ENCODE data around the gene BMPER. TPM values are rescaled to one million over a fixed set of nuclear protein-coding genes. Genes with fewer than 3 reads are reported as not detected.

The BMPER gene
- total RNA-seq, 1 experiment from 2014 or later, result not detected

DNA sequence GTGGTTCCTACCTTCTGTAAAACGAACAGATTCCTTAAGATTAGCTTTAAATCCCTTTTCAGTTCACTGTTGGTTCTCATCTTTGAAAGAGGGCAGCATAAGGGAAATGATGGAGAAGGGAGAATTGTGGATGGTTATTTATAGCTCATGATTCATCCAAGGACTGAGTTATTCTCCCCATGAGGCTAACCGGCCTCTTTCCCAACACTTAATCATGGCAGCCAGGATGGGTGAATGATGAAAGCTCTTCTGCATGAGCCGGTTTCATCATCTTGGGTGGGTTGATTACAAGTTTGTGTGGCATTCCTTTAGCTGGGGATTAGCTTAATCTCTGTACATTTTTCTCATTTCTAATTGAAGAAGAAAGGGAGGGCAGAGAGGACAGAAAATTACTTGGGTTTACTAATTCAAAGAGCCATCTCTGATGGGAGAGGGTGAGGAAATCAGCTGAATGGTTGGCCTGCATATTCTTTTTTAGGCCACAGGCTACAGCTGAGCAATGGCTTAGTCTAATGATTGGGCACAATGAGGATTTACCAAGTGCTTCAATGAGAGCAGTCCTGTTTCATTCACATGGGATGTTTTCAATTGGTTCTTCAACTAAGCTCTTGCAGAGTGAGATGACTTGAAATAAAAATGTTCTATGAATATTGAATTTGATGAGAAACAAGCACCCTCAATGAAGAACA is 250.0 kb downstream of the BMPER start:
- Histone ChIP-seq H3K4me3 (ENCODE audit: low read depth, low read length) (no peak overlapping the region), H3K4me1 (no peaks in the 10 kb centered on the region), H3K9me3 (no peaks in the 10 kb centered on the region), H3K27me3 (replicated peaks; ENCODE audit: control insufficient read depth, insufficient read depth, low read length) (no peaks in the 10 kb centered on the region), H3K36me3 (ENCODE audit: control insufficient read depth, insufficient read depth, low read length) (no peaks in the 10 kb centered on the region)
- no TSS peak for BruUV-seq (replicated peaks)
- Mint-ChIP-seq H3K27ac (ENCODE audit: unreplicated experiment) (no peak overlapping the region), H3K27me3 (ENCODE audit: insufficient read depth, unreplicated experiment) (no peaks in the 10 kb centered on the region), H3K4me1 (ENCODE audit: low read depth, unreplicated experiment) (no peaks in the 10 kb centered on the region), H3K9me3 (ENCODE audit: unreplicated experiment) (no peaks in the 10 kb centered on the region), H3K36me3 (ENCODE audit: insufficient read depth, unreplicated experiment) (no peaks in the 10 kb centered on the region), H3K4me3 (ENCODE audit: unreplicated experiment) (no peak overlapping the region)
- ChIA-PET CTCF (no interaction called here), POLR2A (no interaction called here)
- DNase-seq, result no peak
- TF ChIP-seq, protein P1, sequence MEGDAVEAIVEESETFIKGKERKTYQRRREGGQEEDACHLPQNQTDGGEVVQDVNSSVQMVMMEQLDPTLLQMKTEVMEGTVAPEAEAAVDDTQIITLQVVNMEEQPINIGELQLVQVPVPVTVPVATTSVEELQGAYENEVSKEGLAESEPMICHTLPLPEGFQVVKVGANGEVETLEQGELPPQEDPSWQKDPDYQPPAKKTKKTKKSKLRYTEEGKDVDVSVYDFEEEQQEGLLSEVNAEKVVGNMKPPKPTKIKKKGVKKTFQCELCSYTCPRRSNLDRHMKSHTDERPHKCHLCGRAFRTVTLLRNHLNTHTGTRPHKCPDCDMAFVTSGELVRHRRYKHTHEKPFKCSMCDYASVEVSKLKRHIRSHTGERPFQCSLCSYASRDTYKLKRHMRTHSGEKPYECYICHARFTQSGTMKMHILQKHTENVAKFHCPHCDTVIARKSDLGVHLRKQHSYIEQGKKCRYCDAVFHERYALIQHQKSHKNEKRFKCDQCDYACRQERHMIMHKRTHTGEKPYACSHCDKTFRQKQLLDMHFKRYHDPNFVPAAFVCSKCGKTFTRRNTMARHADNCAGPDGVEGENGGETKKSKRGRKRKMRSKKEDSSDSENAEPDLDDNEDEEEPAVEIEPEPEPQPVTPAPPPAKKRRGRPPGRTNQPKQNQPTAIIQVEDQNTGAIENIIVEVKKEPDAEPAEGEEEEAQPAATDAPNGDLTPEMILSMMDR (IDR thresholded peaks at IDR 0.05; ENCODE audit: insufficient read depth in 1 of 2, low read depth in 1 of 2, low read length in 1 of 2, severe bottlenecking in 1 of 2, unreplicated experiment in 1 of 2), result no peak
- intact Hi-C loops (cut with micrococcal nuclease; ENCODE audit: unreplicated experiment), result no loop called here

DNA sequence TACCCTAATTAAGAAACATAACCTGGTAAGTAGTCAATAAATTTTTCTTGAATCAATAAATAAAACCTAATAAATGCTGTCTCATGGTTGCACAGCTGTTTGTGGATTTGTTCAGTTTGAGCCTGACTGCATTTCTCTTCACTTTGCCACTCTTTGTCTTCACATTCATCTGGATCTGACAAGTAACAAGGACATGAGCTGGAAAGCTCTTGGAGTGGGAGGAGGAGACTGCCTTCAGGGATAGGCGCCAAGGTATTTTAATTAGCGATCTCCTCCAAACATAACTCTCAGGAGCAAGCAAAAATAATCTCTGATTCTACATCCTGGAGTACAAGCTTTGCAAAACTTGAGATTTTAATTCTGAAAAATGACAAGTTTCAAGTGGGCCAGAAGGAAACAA is 251.0 kb downstream of the BMPER start:
- Histone ChIP-seq H3K4me3 (ENCODE audit: low read depth, low read length) (no peak overlapping the region), H3K36me3 (ENCODE audit: control insufficient read depth, insufficient read depth, low read length) (no peaks in the 10 kb centered on the region), H3K27me3 (replicated peaks; ENCODE audit: control insufficient read depth, insufficient read depth, low read length) (no peaks in the 10 kb centered on the region), H3K9me3 (no peaks in the 10 kb centered on the region), H3K4me1 (no peaks in the 10 kb centered on the region)
- BruUV-seq (replicated peaks), result no TSS peak
- Mint-ChIP-seq H3K4me1 (ENCODE audit: low read depth, unreplicated experiment) (no peaks in the 10 kb centered on the region), H3K27me3 (ENCODE audit: insufficient read depth, unreplicated experiment) (no peaks in the 10 kb centered on the region), H3K9me3 (ENCODE audit: unreplicated experiment) (no peaks in the 10 kb centered on the region), H3K27ac (ENCODE audit: unreplicated experiment) (no peak overlapping the region), H3K36me3 (ENCODE audit: insufficient read depth, unreplicated experiment) (no peaks in the 10 kb centered on the region), H3K4me3 (ENCODE audit: unreplicated experiment) (no peak overlapping the region)
- intact Hi-C loops (cut with micrococcal nuclease; ENCODE audit: unreplicated experiment), result no loop called here
- POLR2A ChIA-PET, result no interaction called here
- CTCF ChIA-PET, result no interaction called here
- TF ChIP-seq, protein P1 (IDR thresholded peaks at IDR 0.05; ENCODE audit: insufficient read depth in 1 of 2, low read depth in 1 of 2, low read length in 1 of 2, severe bottlenecking in 1 of 2, unreplicated experiment in 1 of 2), result no peak
- DNase-seq, result no peak

DNA sequence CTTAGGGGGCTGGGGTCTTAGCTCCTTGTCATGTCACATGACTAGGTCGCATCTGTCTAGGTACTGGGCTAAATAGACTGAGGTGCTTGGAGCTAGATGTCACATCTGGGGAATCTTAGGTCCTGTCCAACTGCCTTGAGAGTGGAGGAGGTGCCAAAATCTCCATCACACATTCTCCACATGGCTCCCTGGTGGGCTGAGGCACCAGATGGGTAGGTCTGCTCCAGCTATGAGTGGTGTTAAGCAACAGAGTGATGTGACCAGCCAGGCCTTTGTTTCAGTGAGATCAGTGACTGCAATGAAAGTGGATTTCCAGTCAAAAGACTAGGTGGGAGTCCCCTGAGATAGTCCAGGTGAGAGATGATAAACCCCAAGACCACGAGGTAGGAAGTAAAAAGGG is 251.8 kb downstream of the BMPER start:
- H3K4me3 ChIP-seq (ENCODE audit: low read depth, low read length), result no peak overlapping the region
- no peaks in the 10 kb centered on the region for H3K27me3 ChIP-seq (replicated peaks; ENCODE audit: control insufficient read depth, insufficient read depth, low read length)
- TF ChIP-seq, protein P1 (IDR thresholded peaks at IDR 0.05; ENCODE audit: insufficient read depth in 1 of 2, low read depth in 1 of 2, low read length in 1 of 2, severe bottlenecking in 1 of 2, unreplicated experiment in 1 of 2), result no peak
- intact Hi-C loops (cut with micrococcal nuclease; ENCODE audit: unreplicated experiment), result no loop called here
- Mint-ChIP-seq H3K36me3 (ENCODE audit: insufficient read depth, unreplicated experiment) (no peaks in the 10 kb centered on the region), H3K4me3 (ENCODE audit: unreplicated experiment) (no peak overlapping the region), H3K27me3 (ENCODE audit: insufficient read depth, unreplicated experiment) (no peaks in the 10 kb centered on the region), H3K27ac (ENCODE audit: unreplicated experiment) (no peak overlapping the region), H3K9me3 (ENCODE audit: unreplicated experiment) (no peaks in the 10 kb centered on the region), H3K4me1 (ENCODE audit: low read depth, unreplicated experiment) (no peaks in the 10 kb centered on the region)
- ChIA-PET POLR2A (no interaction called here), CTCF (no interaction called here)
- BruUV-seq (replicated peaks), result no TSS peak
- H3K4me1 ChIP-seq, result no peaks in the 10 kb centered on the region
- H3K36me3 ChIP-seq (ENCODE audit: control insufficient read depth, insufficient read depth, low read length), result no peaks in the 10 kb centered on the region
- DNase-seq, result no peak
- H3K9me3 ChIP-seq, result no peaks in the 10 kb centered on the region
